GM21737 (cell line): Measurements from ENCODE around the gene SLC17A1.
"Not testable (repeated sequence)": the region's sequence is repeated elsewhere in the genome, so short reads cannot be mapped to it uniquely, and the experiment has no call there.

Source experiments
- ATAC-seq: cut with Tn5 transposase; IDR thresholded peaks from one replicate; pipeline ENCODE4 v1.9.1; 2021; ENCODE audit warnings: mild to moderate bottlenecking, moderate library complexity; ENCODE audit not compliant: unreplicated experiment

The SLC17A1 gene

GRCh38 chr6:25764611-25765010 lies 67.2 kb downstream of the SLC17A1 start:
- no peak for ATAC-seq

- no peak for ATAC-seq
These were observed 73.8 kb downstream of the SLC17A1 start for GRCh38 chr6:25757936-25758642.

GRCh38 chr6:25756382-25757363 lies 75.2 kb downstream of the SLC17A1 start:
- ATAC-seq, result no peak

- no peak for ATAC-seq
These were observed 76.4 kb downstream of the SLC17A1 start for GRCh38 chr6:25755483-25755882.

GRCh38 chr6:25754535-25754934 lies 77.3 kb downstream of the SLC17A1 start, which contains the start of gene SLC17A4:
TSS of gene SLC17A4 (plus strand) at chr6:25754742. CDS start at chr6:25761963, 7,221 bp downstream.
- ATAC-seq, result no peak

- no peak for ATAC-seq
These were observed 78.8 kb downstream of the SLC17A1 start for GRCh38 chr6:25753079-25753478.

GRCh38 chr6:25750906-25751305 lies 80.9 kb downstream of the SLC17A1 start:
- ATAC-seq, result no peak

DNA sequence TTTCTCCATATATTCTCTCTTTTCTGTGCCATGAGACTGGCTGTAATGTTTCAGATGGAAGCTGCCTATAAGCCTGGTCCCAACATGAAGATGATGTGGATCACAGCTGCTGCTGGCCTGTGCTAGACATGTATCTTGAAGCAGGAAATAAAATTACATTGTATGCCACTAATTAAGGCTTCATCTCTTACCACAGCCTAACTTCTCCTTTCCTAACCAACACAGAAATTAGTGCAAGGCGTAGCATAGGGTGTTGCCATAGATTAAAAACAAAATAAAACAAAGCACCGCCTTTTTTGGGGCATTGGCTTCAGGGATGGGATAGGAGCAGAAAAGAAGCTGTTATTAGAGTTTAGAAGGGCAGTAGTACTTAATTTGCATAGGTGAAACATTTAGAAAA lies 82.0 kb downstream of the SLC17A1 start:
- no peak for ATAC-seq

DNA sequence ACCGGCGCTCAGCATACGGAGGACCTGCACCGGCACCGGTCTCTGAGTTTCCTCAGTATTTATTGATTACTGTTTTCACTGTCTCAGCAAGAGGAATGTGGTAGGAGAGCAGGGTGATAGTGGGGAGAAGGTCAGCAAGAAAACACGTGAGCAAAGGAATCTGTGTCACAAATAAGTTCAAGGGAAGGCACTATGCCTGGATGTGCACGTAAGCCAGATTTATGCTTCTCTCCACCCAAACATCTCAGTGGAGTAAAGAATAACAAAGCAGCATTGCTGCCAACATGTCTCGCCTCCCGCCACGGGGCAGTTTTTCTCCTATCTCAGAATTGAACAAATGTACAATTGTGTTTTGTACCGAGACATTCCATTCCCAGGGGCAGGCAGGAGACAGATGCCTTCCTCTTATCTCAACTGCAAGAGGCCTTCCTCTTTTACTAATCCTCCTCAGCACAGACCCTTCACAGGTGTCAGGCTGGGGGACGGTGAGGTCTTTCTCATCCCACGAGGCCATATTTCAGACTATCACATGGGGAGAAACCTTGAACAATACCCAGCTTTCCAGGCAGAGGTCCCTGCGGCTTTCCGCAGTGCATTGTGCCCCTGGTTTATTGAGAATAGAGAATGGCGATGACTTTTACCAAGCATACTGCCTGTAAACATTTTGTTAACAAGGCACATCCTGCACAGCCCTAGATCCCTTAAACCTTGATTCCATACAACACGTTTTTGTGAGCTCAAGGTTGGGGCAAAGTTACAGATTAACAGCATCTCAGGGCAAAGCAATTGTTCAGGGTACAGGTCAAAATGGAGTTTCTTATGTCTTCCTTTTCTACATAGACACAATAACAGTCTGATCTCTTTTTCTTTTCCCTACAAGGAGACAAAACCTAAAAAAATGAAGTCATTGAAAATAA lies 83.0 kb downstream of the SLC17A1 start:
- ATAC-seq, result not testable (repeated sequence)

GRCh38 chr6:25748049-25748448 lies 83.8 kb downstream of the SLC17A1 start:
- no peak for ATAC-seq

- no peak for ATAC-seq
These were observed 84.4 kb downstream of the SLC17A1 start for GRCh38 chr6:25747477-25747876.

- no peak for ATAC-seq
These were observed 84.9 kb downstream of the SLC17A1 start for GRCh38 chr6:25746968-25747367.

DNA sequence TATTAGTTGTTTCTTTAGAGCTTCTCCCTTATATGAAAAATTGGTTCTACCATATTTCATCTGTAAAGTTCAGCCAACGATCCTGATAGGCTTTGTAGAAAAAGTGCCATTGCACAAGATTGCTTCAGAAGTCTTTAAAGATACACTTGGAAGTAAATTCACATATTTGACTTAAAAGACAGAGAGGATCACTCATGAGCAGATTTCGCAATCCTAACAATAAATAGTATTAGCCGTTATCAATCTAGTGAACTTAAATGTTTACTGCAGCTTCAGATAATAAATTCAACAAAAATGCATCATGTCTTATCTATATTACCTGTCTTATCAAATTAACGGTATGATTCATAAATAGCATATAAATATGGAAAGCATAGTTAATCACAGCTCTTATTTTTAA lies 86.0 kb downstream of the SLC17A1 start:
- no peak for ATAC-seq

- no peak for ATAC-seq
These were observed 88.0 kb downstream of the SLC17A1 start for GRCh38 chr6:25743868-25744267.

GRCh38 chr6:25735261-25735660 lies 96.6 kb downstream of the SLC17A1 start:
- ATAC-seq, result no peak
